Activated B cell treated with CpG ODN at 0.5 μM for 24 hours (primary cell): ENCODE measurements around the gene CD151. TPM values are rescaled to one million over a fixed set of nuclear protein-coding genes. Genes with fewer than 3 reads are reported as not detected.

ENCODE experiments used
- ATAC-seq: fragments of 200-7000 bp; cut with Tn5 transposase; one replicate; pipeline ENCODE4 v1.10.0; 2021; ENCODE audit warnings: low read depth, mild to moderate bottlenecking, moderate library complexity
- CTCF ChIA-PET: fragments of 350-600 bp; sonication (Branson Sonifier 250); formaldehyde crosslinking; loops from one replicate; lab custom pipeline; 2021; ENCODE audit warnings: antibody characterized with exemption; lab: Charles Lee
- POLR2A ChIA-PET: fragments of 350-600 bp; sonication (Branson Sonifier 250); formaldehyde crosslinking; loops from one replicate; lab custom pipeline; 2021; ENCODE audit warnings: antibody characterized with exemption; lab: Charles Lee
- DNase-seq: peaks from one replicate; pipeline ENCODE4 v3.0.0; 2022
- H3K27ac Mint-ChIP-seq: one replicate; pipeline ENCODE4 v1.8.0; 2020; ENCODE audit warnings: mixed read lengths
- H3K27me3 Mint-ChIP-seq: one replicate; pipeline ENCODE4 v1.8.0; 2021; ENCODE audit warnings: mixed read lengths
- H3K36me3 Mint-ChIP-seq: one replicate; pipeline ENCODE4 v1.8.0; 2021; ENCODE audit warnings: low read depth, mixed read lengths
- H3K4me1 Mint-ChIP-seq: one replicate; pipeline ENCODE4 v1.8.0; 2021; ENCODE audit warnings: mixed read lengths
- H3K4me3 Mint-ChIP-seq: one replicate; pipeline ENCODE4 v1.8.0; 2020; ENCODE audit warnings: mild to moderate bottlenecking, mixed read lengths
- H3K9me3 Mint-ChIP-seq: one replicate; pipeline ENCODE4 v1.8.0; 2020; ENCODE audit warnings: mixed read lengths
- intact Hi-C: fragments of 100-400 bp; cut with micrococcal nuclease; formaldehyde crosslinking; loops from one replicate; pipeline ENCODE4 v1.15.1; 2024
- total RNA-seq: library from RNA; stranded (reverse); gene quantifications from 2 replicates; pipeline ENCODE4 v1.2.3, GENCODE V29; 2022
- TF ChIP-seq, protein P1 (sequence below): fragments of 200-600 bp; IDR thresholded peaks from one replicate; pipeline ENCODE4 v1.8.0; 2022; ENCODE audit warnings: antibody characterized with exemption, mild to moderate bottlenecking

Gene CD151
- total RNA-seq, 1 donor from 2014 or later = 14.4 TPM

DNA sequence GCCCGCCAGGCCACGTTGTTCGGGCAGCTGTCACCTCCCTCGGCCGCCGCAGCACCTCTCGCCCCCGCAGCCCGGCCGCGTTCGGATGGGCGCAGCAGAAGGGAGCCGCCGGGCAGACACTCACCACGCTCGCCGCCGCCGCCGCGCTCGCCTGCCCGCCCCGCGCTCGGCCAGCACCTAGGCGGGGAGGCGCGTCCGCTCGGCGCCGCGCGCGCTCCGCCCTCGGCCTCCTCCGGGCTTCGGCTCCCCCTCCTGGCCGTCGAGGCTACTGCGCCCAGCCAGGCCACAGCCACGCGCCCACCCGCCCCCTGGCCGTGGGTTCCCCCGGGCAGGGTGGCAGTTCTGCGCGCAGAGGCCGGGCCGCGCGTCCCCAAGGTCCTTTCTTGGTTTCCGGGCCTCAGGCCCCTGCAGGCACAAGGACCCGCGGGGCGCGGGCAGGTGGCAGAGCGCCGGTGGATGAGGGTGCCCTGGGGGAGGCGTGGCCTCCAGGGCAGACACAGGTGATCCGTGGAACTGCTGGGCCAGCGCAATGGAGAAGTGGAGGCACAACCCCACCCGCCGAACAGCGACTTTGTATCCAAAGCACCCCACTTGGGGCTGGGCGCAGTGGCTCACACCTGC, 34.5 kb upstream of the CD151 start, which contains the start of gene SLC25A22:
TSS of gene SLC25A22 (minus strand) at position 189 of the 621 bp plus-strand sequence. CDS start 3,275 bp downstream, outside the sequence.
- peak; percentile 77 for ATAC-seq
- H3K27ac Mint-ChIP-seq = peak within 1 kb of the TSS; percentile 86

DNA sequence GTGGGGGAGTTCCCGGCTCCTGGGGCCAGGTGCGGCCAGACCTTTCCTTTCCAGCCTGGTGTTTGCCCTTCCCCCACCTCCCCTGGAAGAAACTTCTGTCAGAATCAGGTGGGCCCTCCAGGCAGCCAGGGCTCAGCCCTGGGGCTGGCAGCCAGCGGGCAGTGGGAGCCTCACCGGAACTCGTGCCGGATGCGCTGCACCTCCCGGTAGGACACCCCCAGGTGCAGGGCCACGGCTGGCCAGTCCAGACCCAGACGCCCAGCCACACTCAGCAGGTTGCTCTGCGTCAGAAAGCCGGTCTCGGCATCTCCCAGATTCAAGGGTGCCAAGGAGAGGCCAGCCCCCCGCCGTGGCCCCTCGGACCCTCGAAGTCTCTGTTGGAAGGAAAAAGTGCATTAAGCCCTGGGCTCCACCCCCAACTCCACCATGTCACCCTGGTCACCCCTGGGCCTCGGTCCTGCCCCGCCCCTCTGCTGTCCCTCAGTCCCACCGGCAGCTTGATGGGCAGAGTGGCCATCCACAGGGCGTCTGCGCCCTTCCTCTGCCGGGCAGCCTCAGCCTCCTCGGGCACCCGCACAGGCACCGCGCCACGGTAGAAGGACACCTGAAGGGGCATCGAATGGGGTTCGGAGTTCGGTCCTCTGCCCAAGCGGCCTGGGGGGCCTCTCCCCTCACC, 33.0 kb upstream of the CD151 start:
- Mint-ChIP-seq H3K9me3 (no peaks in the 10 kb centered on the region), H3K27me3 (no peaks in the 10 kb centered on the region), H3K36me3 (peaks cover 4% of the 10 kb centered on the region), H3K4me3 (no peak overlapping the region), H3K27ac (no peak overlapping the region), H3K4me1 (peaks cover 28% of the 10 kb centered on the region)
- ATAC-seq (no peak), DNase-seq (no peak)
- CTCF ChIA-PET = no interaction called here
- TF ChIP-seq, protein P1, sequence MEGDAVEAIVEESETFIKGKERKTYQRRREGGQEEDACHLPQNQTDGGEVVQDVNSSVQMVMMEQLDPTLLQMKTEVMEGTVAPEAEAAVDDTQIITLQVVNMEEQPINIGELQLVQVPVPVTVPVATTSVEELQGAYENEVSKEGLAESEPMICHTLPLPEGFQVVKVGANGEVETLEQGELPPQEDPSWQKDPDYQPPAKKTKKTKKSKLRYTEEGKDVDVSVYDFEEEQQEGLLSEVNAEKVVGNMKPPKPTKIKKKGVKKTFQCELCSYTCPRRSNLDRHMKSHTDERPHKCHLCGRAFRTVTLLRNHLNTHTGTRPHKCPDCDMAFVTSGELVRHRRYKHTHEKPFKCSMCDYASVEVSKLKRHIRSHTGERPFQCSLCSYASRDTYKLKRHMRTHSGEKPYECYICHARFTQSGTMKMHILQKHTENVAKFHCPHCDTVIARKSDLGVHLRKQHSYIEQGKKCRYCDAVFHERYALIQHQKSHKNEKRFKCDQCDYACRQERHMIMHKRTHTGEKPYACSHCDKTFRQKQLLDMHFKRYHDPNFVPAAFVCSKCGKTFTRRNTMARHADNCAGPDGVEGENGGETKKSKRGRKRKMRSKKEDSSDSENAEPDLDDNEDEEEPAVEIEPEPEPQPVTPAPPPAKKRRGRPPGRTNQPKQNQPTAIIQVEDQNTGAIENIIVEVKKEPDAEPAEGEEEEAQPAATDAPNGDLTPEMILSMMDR = no peak
- POLR2A ChIA-PET = interaction anchor here (1.5 kb wide), 1 partner anchor 9 kb away, joined by 7 read pairs; the partner anchor contains the start of gene RPLP2
- intact Hi-C loops = loop anchor here (5.0 kb wide), 2 partner anchors 33 to 723 kb away; partner anchors contain the start of gene CD151

More for the DNA sequence above, 34.5 kb upstream of the CD151 start, which contains the start of gene SLC25A22:
- Mint-ChIP-seq H3K4me1 (peaks cover 22% of the 10 kb centered on the region), H3K9me3 (no peaks in the 10 kb centered on the region), H3K36me3 (peaks cover 13% of the 10 kb centered on the region), H3K27me3 (no peaks in the 10 kb centered on the region), H3K4me3 (peak within 1 kb of the TSS; percentile 93)
- intact Hi-C loops = loop anchor here (1.0 to 5.0 kb wide), 5 partner anchors 21 to 724 kb away; partner anchors contain the start of gene CD151
- TF ChIP-seq, protein P1 = peak; percentile 21
- CTCF ChIA-PET = no interaction called here
- POLR2A ChIA-PET = interaction anchor here (1.0 to 3.8 kb wide), 5 partner anchors 11 to 49 kb away, joined by 3 to 37 read pairs (median 7); partner anchors contain the start of genes RPLP2 and TSPAN4
- peak; percentile 95 for DNase-seq

DNA sequence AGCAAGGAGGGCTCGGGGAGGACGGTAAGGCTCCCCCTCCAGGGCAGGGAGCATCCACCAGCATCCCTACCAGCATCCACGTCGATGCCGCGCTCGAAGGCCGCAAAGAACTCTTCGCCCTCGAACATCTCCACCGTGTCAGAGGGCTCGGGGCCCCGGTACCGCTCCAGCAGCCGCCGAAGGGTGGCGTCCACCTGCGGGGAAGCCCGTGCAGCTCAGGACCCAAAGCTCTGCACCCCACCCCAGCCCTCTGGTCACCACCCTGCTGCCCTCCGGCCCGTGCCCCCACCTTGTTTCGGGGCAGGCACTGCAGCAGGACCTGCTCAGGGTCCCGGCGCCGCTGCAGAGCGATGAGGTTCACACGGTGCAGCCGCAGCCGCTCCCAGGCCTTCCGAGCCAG, 32.3 kb upstream of the CD151 start:
- CTCF ChIA-PET = no interaction called here
- Mint-ChIP-seq H3K4me3 (no peak overlapping the region), H3K36me3 (peaks cover 4% of the 10 kb centered on the region), H3K4me1 (peaks cover 24% of the 10 kb centered on the region), H3K27me3 (no peaks in the 10 kb centered on the region), H3K9me3 (no peaks in the 10 kb centered on the region), H3K27ac (no peak overlapping the region)
- TF ChIP-seq, protein P1 = no peak
- intact Hi-C loops = no loop called here
- POLR2A ChIA-PET = no interaction called here
- DNase-seq (no peak), ATAC-seq (no peak)

DNA sequence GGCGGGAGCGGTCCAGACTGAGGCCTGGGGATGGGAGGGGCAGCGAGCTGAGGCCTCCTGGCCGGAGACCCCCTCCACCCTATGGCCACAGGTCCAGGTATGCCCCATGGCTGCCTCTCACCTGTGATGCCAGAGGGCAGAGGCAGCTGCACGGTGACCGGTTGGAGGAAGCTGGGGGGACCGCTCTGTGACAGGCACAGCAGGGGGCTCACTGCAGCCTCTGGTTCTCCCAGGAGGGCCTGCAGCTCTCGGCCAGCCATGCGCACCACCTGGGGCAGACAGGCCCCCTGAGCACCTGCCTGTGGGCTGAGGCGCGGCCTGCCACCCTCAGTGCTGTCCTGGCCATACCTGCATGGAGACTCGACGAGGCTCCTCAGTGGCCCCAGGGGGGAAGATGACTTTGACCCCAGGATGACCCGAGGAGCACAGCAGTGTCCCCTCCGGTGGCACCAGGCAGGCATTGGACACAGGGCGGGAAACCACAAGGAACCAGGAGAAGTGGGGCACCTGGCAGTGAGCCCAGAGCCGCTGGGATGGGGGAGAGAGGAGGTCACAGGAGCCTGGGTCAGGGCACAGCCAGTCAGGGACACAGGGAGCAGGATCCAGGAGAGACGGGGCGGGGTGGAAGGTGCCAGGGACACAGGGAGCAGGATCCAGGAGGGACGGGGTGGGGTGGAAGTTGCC, 31.5 kb upstream of the CD151 start:
- Mint-ChIP-seq H3K4me1 (peaks cover 22% of the 10 kb centered on the region), H3K9me3 (no peaks in the 10 kb centered on the region), H3K36me3 (peaks cover 2% of the 10 kb centered on the region), H3K27me3 (no peaks in the 10 kb centered on the region), H3K27ac (no peak overlapping the region), H3K4me3 (no peak overlapping the region)
- ChIA-PET CTCF (no interaction called here), POLR2A (interaction anchor here (0.6 kb wide), 1 partner anchor 100 kb away, joined by 3 read pairs; no protein-coding TSS in a partner anchor)
- DNase-seq (no peak), ATAC-seq (no peak)
- TF ChIP-seq, protein P1 = no peak
- intact Hi-C loops = no loop called here
